Ishikawa (cell line): ENCODE results near the gene XRCC3.

ENCODE experiments used
- CREB1 ChIP-seq: IDR thresholded peaks from 2 replicates; pipeline ENCODE4 v1.6.1; 2012; ENCODE audit warnings: low read depth
- EGR1 ChIP-seq: IDR thresholded peaks from 2 replicates; pipeline ENCODE4 v1.6.1; 2012
- RAD21 ChIP-seq: IDR thresholded peaks from 2 replicates; pipeline ENCODE4 v1.6.1; 2012; ENCODE audit warnings: low read depth
- TAF1 ChIP-seq: IDR thresholded peaks from 2 replicates; pipeline ENCODE4 v1.6.1; 2012; ENCODE audit warnings: low read depth, mild to moderate bottlenecking
- YY1 ChIP-seq: IDR thresholded peaks from 2 replicates; pipeline ENCODE4 v1.6.1; 2012; ENCODE audit warnings: low read depth
- TF ChIP-seq, protein P1 (sequence below): IDR thresholded peaks from 2 replicates; pipeline ENCODE4 v1.6.1; 2012; ENCODE audit warnings: low read depth, mild to moderate bottlenecking
- TF ChIP-seq, protein P2 (sequence below): IDR thresholded peaks from 2 replicates; pipeline ENCODE4 v1.6.1; 2012

DNA sequence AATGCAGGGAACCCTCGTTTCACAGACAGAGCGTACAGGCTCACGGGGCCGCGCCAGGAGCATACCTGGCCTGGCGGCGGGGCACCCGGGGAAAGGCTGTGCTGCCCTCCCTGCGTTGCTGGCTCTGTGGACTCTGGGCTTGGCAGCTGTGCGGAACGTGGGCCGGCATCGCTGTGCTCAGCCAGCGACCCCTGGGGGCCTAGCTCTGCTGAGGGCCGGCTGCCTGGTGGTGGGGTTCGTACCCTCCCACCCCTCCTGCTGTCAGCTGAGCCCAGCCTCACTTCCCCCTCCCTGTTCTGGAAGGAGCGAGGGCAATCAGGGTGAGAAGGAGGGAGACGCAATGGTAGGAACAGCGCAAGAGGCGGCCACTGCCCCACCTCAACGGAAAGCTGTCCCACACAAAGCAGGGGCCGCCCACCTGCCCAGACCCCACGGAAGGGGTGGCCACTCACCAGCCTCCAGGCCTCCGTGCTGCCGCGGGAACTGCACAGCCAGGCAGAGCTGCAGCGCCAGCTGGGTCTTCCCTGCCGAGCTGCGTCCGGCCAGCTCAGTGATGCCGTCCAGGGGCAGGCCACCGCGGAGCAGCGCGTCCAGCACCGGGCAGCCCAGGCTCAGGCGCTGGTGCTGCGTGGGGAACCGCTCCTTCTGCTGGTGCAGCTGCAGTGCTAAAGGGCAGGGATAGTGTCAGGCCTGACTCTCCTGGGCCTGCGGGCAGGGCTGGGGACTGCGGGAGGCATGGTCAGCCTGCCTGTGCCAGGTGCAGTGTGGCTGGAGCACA lies 8.5 kb downstream of the XRCC3 start:
- TF ChIP-seq CREB1 = no peak
- TF ChIP-seq TAF1 = no peak
- TF ChIP-seq, protein P1, sequence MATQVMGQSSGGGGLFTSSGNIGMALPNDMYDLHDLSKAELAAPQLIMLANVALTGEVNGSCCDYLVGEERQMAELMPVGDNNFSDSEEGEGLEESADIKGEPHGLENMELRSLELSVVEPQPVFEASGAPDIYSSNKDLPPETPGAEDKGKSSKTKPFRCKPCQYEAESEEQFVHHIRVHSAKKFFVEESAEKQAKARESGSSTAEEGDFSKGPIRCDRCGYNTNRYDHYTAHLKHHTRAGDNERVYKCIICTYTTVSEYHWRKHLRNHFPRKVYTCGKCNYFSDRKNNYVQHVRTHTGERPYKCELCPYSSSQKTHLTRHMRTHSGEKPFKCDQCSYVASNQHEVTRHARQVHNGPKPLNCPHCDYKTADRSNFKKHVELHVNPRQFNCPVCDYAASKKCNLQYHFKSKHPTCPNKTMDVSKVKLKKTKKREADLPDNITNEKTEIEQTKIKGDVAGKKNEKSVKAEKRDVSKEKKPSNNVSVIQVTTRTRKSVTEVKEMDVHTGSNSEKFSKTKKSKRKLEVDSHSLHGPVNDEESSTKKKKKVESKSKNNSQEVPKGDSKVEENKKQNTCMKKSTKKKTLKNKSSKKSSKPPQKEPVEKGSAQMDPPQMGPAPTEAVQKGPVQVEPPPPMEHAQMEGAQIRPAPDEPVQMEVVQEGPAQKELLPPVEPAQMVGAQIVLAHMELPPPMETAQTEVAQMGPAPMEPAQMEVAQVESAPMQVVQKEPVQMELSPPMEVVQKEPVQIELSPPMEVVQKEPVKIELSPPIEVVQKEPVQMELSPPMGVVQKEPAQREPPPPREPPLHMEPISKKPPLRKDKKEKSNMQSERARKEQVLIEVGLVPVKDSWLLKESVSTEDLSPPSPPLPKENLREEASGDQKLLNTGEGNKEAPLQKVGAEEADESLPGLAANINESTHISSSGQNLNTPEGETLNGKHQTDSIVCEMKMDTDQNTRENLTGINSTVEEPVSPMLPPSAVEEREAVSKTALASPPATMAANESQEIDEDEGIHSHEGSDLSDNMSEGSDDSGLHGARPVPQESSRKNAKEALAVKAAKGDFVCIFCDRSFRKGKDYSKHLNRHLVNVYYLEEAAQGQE = no peak
- TF ChIP-seq RAD21 = no peak
- no peak for TF ChIP-seq EGR1
- TF ChIP-seq YY1 = no peak
- TF ChIP-seq, protein P2, sequence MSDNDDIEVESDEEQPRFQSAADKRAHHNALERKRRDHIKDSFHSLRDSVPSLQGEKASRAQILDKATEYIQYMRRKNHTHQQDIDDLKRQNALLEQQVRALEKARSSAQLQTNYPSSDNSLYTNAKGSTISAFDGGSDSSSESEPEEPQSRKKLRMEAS = no peak
